Ovary (tissue), 3 donors: Measurements from ENCODE around the gene TCIRG1.

ENCODE experiments used
- CTCF ChIP-seq, 3 donors: fragments of 450-650 bp in 2 of 3; fragments of 200-600 bp in 1 of 3; IDR thresholded peaks; one replicate each; pipeline versions ENCODE4 v1.5.1 to v1.8.0; 2016 to 2022; ENCODE audit warnings: antibody characterized with exemption in 3 of 3, mild to moderate bottlenecking in 1 of 3
- EP300 ChIP-seq: sonication (generic); formaldehyde crosslinking; IDR thresholded peaks from one replicate; pipeline ENCODE4 v1.6.1; 2017; ENCODE audit warnings: antibody characterized with exemption
- POLR2A ChIP-seq: fragments of 450-650 bp; IDR thresholded peaks from one replicate; pipeline ENCODE4 v1.6.1; 2017; ENCODE audit warnings: antibody characterized with exemption, mild to moderate bottlenecking, moderate library complexity
- donor health status: DM: no; HTN: no; CAD: no.

- TF ChIP-seq CTCF (IDR thresholded peaks at IDR 0.05) (no peak), POLR2A (no peak), EP300 (no peak)
These were observed 51.9 kb downstream of the TCIRG1 start for GRCh38 chr11:68090706-68091105.
